ENCODE measurements around the gene EPHA10.

GRCh38 chr1:37753473-37754321 is 11.2 kb downstream of the EPHA10 start:
- TF ChIP-seq CTCF (IDR thresholded peaks at IDR 0.05) (no peak), POLR2A (IDR thresholded peaks at IDR 0.05) (no peak)
